Hippocampal formation (tissue), 2 donors: ENCODE data around the gene TACSTD2.
"Not testable (repeated sequence)": the region's sequence is repeated elsewhere in the genome, so short reads cannot be mapped to it uniquely, and the experiment has no call there.

Experiments used
- DNase-seq, 2 donors: peaks; one replicate each; lab custom pipeline; 2025; lab: John Stamatoyannopoulos, UW

The TACSTD2 gene

GRCh38 chr1:58576727-58577653, at the start of gene TACSTD2:
Gene TACSTD2 (minus strand): TSS chr1:58577252. CDS start chr1:58577156, 96 bp downstream.
- DNase-seq: no peak

- DNase-seq: no peak
Measured at GRCh38 chr1:58626293-58626692, 49.2 kb upstream of the TACSTD2 start.

GRCh38 chr1:58623259-58623658, 46.2 kb upstream of the TACSTD2 start:
- DNase-seq: not testable (repeated sequence)

- no peak for DNase-seq
Measured at GRCh38 chr1:58622571-58622970, 45.5 kb upstream of the TACSTD2 start.

- DNase-seq: no peak
Measured at GRCh38 chr1:58621391-58621790, 44.3 kb upstream of the TACSTD2 start.

- no peak for DNase-seq
Measured at GRCh38 chr1:58620926-58621325, 43.9 kb upstream of the TACSTD2 start.

GRCh38 chr1:58620259-58620658, 43.2 kb upstream of the TACSTD2 start:
- no peak for DNase-seq

GRCh38 chr1:58619286-58620054, 42.4 kb upstream of the TACSTD2 start:
- no peak for DNase-seq

GRCh38 chr1:58618303-58618702, 41.3 kb upstream of the TACSTD2 start:
- no peak for DNase-seq

GRCh38 chr1:58611861-58612385, 34.9 kb upstream of the TACSTD2 start:
- DNase-seq: no peak

GRCh38 chr1:58608945-58609344, 31.9 kb upstream of the TACSTD2 start:
- DNase-seq: no peak

- DNase-seq: no peak
Measured at GRCh38 chr1:58608297-58608696, 31.2 kb upstream of the TACSTD2 start.

- DNase-seq: no peak
Measured at GRCh38 chr1:58607391-58607790, 30.3 kb upstream of the TACSTD2 start.

GRCh38 chr1:58601921-58602320, 24.9 kb upstream of the TACSTD2 start:
- DNase-seq: not testable (repeated sequence)

GRCh38 chr1:58597996-58598395, 20.9 kb upstream of the TACSTD2 start:
- DNase-seq: no peak

GRCh38 chr1:58597076-58597475, 20.0 kb upstream of the TACSTD2 start:
- DNase-seq: no peak

- no peak for DNase-seq
Measured at GRCh38 chr1:58596631-58597052, 19.6 kb upstream of the TACSTD2 start.

- no peak for DNase-seq
Measured at GRCh38 chr1:58594546-58594945, 17.5 kb upstream of the TACSTD2 start.

GRCh38 chr1:58592522-58593134, 15.6 kb upstream of the TACSTD2 start:
- DNase-seq: no peak

- DNase-seq: no peak
Measured at GRCh38 chr1:58591806-58592205, 14.8 kb upstream of the TACSTD2 start.

GRCh38 chr1:58590019-58590418, 13.0 kb upstream of the TACSTD2 start:
- DNase-seq: no peak

- no peak for DNase-seq
Measured at GRCh38 chr1:58588396-58588795, 11.3 kb upstream of the TACSTD2 start.
